ENCODE data around the gene PXMP4.

PXMP4 gene

GRCh38 chr20:33697129-33697528 lies 23.0 kb downstream of the PXMP4 start:
- Histone ChIP-seq H3K27ac (ENCODE audit: low read depth, low read length) (no peak overlapping the region), H3K4ac (ENCODE audit: low read depth, low read length) (no peak overlapping the region), H4K12ac (ENCODE audit: low read depth, low read length) (no peak overlapping the region), H4K8ac (ENCODE audit: low read depth, low read length) (no peak overlapping the region), H2BK5ac (ENCODE audit: low read depth, low read length, poor library complexity) (no peak overlapping the region), H3K9ac (ENCODE audit: low read length) (no peak overlapping the region), H3K14ac (ENCODE audit: low read length) (no peak overlapping the region), H3K23ac (ENCODE audit: low read length) (no peak overlapping the region), H3K18ac (ENCODE audit: low read length) (no peak overlapping the region), H3K79me1 (ENCODE audit: low read length) (no peaks in the 10 kb centered on the region), H3K4me1 (ENCODE audit: control insufficient read depth in 1 of 2, insufficient read depth in 2 of 2, low read length in 2 of 2) (no peaks in the 10 kb centered on the region), H2BK120ac (ENCODE audit: insufficient read depth, low read length, poor library complexity) (no peak overlapping the region), H4K91ac (ENCODE audit: low read depth, low read length) (no peak overlapping the region), H2AFZ (ENCODE audit: insufficient read depth, low read length, poor library complexity) (no peak overlapping the region), H3K4me2 (ENCODE audit: low read length) (no peak overlapping the region), H2BK12ac (ENCODE audit: low read length) (no peak overlapping the region), H3K9me3 (ENCODE audit: insufficient read depth, low read depth, low read length) (peaks cover 11% of the 10 kb centered on the region), H3K79me2 (ENCODE audit: control insufficient read depth, insufficient read depth, low read length, poor library complexity) (no peaks in the 10 kb centered on the region), H2AK5ac (ENCODE audit: low read length) (no peak overlapping the region), H3K27me3 (ENCODE audit: insufficient read depth, low read length) (no peaks in the 10 kb centered on the region), H3K4me3 (ENCODE audit: low read depth, low read length) (no peak overlapping the region), H3K36me3 (ENCODE audit: control insufficient read depth in 1 of 2, insufficient read depth in 2 of 2, low read length in 2 of 2) (no peaks in the 10 kb centered on the region)
- WGBS (ENCODE audit: extremely low coverage, insufficient coverage, insufficient read length): no CpG with 5 or more reads among the region's 8 CpGs
- no peak for DNase-seq

GRCh38 chr20:33696448-33696847 lies 23.7 kb downstream of the PXMP4 start:
- H2AFZ ChIP-seq (ENCODE audit: insufficient read depth, low read length, poor library complexity): no peak overlapping the region
- H3K9ac ChIP-seq (ENCODE audit: low read length): no peak overlapping the region
- peaks cover 7% of the 10 kb centered on the region for H3K9me3 ChIP-seq (ENCODE audit: insufficient read depth, low read depth, low read length)
- no peak overlapping the region for H3K4me2 ChIP-seq (ENCODE audit: low read length)
- no peak overlapping the region for H4K12ac ChIP-seq (ENCODE audit: low read depth, low read length)
- no peaks in the 10 kb centered on the region for H3K36me3 ChIP-seq (ENCODE audit: control insufficient read depth in 1 of 2, insufficient read depth in 2 of 2, low read length in 2 of 2)
- H3K27me3 ChIP-seq (ENCODE audit: insufficient read depth, low read length): no peaks in the 10 kb centered on the region
- no CpG with 5 or more reads among the region's 4 CpGs for WGBS (ENCODE audit: extremely low coverage, insufficient coverage, insufficient read length)
- H3K79me1 ChIP-seq (ENCODE audit: low read length): no peaks in the 10 kb centered on the region
- H3K4me3 ChIP-seq (ENCODE audit: low read depth, low read length): no peak overlapping the region
- no peak overlapping the region for H3K4ac ChIP-seq (ENCODE audit: low read depth, low read length)
- no peak overlapping the region for H2AK5ac ChIP-seq (ENCODE audit: low read length)
- H3K14ac ChIP-seq (ENCODE audit: low read length): no peak overlapping the region
- no peak overlapping the region for H3K23ac ChIP-seq (ENCODE audit: low read length)
- no peak overlapping the region for H4K8ac ChIP-seq (ENCODE audit: low read depth, low read length)
- H4K91ac ChIP-seq (ENCODE audit: low read depth, low read length): no peak overlapping the region
- no peak overlapping the region for H3K27ac ChIP-seq (ENCODE audit: low read depth, low read length)
- no peak overlapping the region for H3K18ac ChIP-seq (ENCODE audit: low read length)
- DNase-seq: no peak
- H2BK120ac ChIP-seq (ENCODE audit: insufficient read depth, low read length, poor library complexity): no peak overlapping the region
- H3K4me1 ChIP-seq (ENCODE audit: control insufficient read depth in 1 of 2, insufficient read depth in 2 of 2, low read length in 2 of 2): no peaks in the 10 kb centered on the region
- H2BK12ac ChIP-seq (ENCODE audit: low read length): no peak overlapping the region
- no peaks in the 10 kb centered on the region for H3K79me2 ChIP-seq (ENCODE audit: control insufficient read depth, insufficient read depth, low read length, poor library complexity)
- H2BK5ac ChIP-seq (ENCODE audit: low read depth, low read length, poor library complexity): no peak overlapping the region

GRCh38 chr20:33694639-33695012 lies 25.5 kb downstream of the PXMP4 start:
- no CpG with 5 or more reads among the region's 6 CpGs for WGBS (ENCODE audit: extremely low coverage, insufficient coverage, insufficient read length)
- Histone ChIP-seq H3K14ac (ENCODE audit: low read length) (no peak overlapping the region), H3K36me3 (ENCODE audit: control insufficient read depth in 1 of 2, insufficient read depth in 2 of 2, low read length in 2 of 2) (no peaks in the 10 kb centered on the region), H2AK5ac (ENCODE audit: low read length) (no peak overlapping the region), H3K27me3 (ENCODE audit: insufficient read depth, low read length) (no peaks in the 10 kb centered on the region), H3K9ac (ENCODE audit: low read length) (no peak overlapping the region), H3K27ac (ENCODE audit: low read depth, low read length) (no peak overlapping the region), H3K9me3 (ENCODE audit: insufficient read depth, low read depth, low read length) (peaks cover 2% of the 10 kb centered on the region), H3K4me3 (ENCODE audit: low read depth, low read length) (no peak overlapping the region), H2BK5ac (ENCODE audit: low read depth, low read length, poor library complexity) (no peak overlapping the region), H4K8ac (ENCODE audit: low read depth, low read length) (no peak overlapping the region), H3K79me1 (ENCODE audit: low read length) (no peaks in the 10 kb centered on the region), H3K79me2 (ENCODE audit: control insufficient read depth, insufficient read depth, low read length, poor library complexity) (no peaks in the 10 kb centered on the region), H3K4me2 (ENCODE audit: low read length) (no peak overlapping the region), H3K23ac (ENCODE audit: low read length) (no peak overlapping the region), H4K91ac (ENCODE audit: low read depth, low read length) (no peak overlapping the region), H3K4ac (ENCODE audit: low read depth, low read length) (no peak overlapping the region), H4K12ac (ENCODE audit: low read depth, low read length) (no peak overlapping the region), H2BK120ac (ENCODE audit: insufficient read depth, low read length, poor library complexity) (no peak overlapping the region), H2AFZ (ENCODE audit: insufficient read depth, low read length, poor library complexity) (no peak overlapping the region), H3K18ac (ENCODE audit: low read length) (no peak overlapping the region), H2BK12ac (ENCODE audit: low read length) (no peak overlapping the region), H3K4me1 (ENCODE audit: control insufficient read depth in 1 of 2, insufficient read depth in 2 of 2, low read length in 2 of 2) (no peaks in the 10 kb centered on the region)
- no peak for DNase-seq

GRCh38 chr20:33693741-33694638 lies 26.1 kb downstream of the PXMP4 start:
- no peak overlapping the region for H3K4me3 ChIP-seq (ENCODE audit: low read depth, low read length)
- DNase-seq: no peak
- no peak overlapping the region for H2BK12ac ChIP-seq (ENCODE audit: low read length)
- no peak overlapping the region for H4K12ac ChIP-seq (ENCODE audit: low read depth, low read length)
- no peaks in the 10 kb centered on the region for H3K4me1 ChIP-seq (ENCODE audit: control insufficient read depth in 1 of 2, insufficient read depth in 2 of 2, low read length in 2 of 2)
- no peak overlapping the region for H2AK5ac ChIP-seq (ENCODE audit: low read length)
- no peaks in the 10 kb centered on the region for H3K79me2 ChIP-seq (ENCODE audit: control insufficient read depth, insufficient read depth, low read length, poor library complexity)
- no peak overlapping the region for H3K9ac ChIP-seq (ENCODE audit: low read length)
- H3K4me2 ChIP-seq (ENCODE audit: low read length): no peak overlapping the region
- H3K4ac ChIP-seq (ENCODE audit: low read depth, low read length): no peak overlapping the region
- H3K36me3 ChIP-seq (ENCODE audit: control insufficient read depth in 1 of 2, insufficient read depth in 2 of 2, low read length in 2 of 2): no peaks in the 10 kb centered on the region
- no peaks in the 10 kb centered on the region for H3K27me3 ChIP-seq (ENCODE audit: insufficient read depth, low read length)
- no peak overlapping the region for H2AFZ ChIP-seq (ENCODE audit: insufficient read depth, low read length, poor library complexity)
- H2BK120ac ChIP-seq (ENCODE audit: insufficient read depth, low read length, poor library complexity): no peak overlapping the region
- no peak overlapping the region for H2BK5ac ChIP-seq (ENCODE audit: low read depth, low read length, poor library complexity)
- H3K27ac ChIP-seq (ENCODE audit: low read depth, low read length): no peak overlapping the region
- no peak overlapping the region for H4K8ac ChIP-seq (ENCODE audit: low read depth, low read length)
- peaks cover 2% of the 10 kb centered on the region for H3K9me3 ChIP-seq (ENCODE audit: insufficient read depth, low read depth, low read length)
- no peaks in the 10 kb centered on the region for H3K79me1 ChIP-seq (ENCODE audit: low read length)
- WGBS (ENCODE audit: extremely low coverage, insufficient coverage, insufficient read length): no CpG with 5 or more reads among the region's 17 CpGs
- no peak overlapping the region for H3K23ac ChIP-seq (ENCODE audit: low read length)
- H3K14ac ChIP-seq (ENCODE audit: low read length): no peak overlapping the region
- no peak overlapping the region for H4K91ac ChIP-seq (ENCODE audit: low read depth, low read length)
- H3K18ac ChIP-seq (ENCODE audit: low read length): no peak overlapping the region
